ENCODE results near the gene PTPRCAP.

PTPRCAP gene

GRCh38 chr11:67441098-67441563 is 3.6 kb upstream of the PTPRCAP start:
- DNase-seq (ENCODE audit: low read depth, low spot score) = no peak

GRCh38 chr11:67440229-67441097 is 3.0 kb upstream of the PTPRCAP start:
- no peak for DNase-seq (ENCODE audit: low read depth, low spot score)

GRCh38 chr11:67439321-67440228 is 2.1 kb upstream of the PTPRCAP start:
- DNase-seq (ENCODE audit: low read depth, low spot score) = no peak

GRCh38 chr11:67438158-67438902 is 848 bp upstream of the PTPRCAP start:
- peak; percentile 45 for DNase-seq (ENCODE audit: low read depth, low spot score)

- DNase-seq (ENCODE audit: low read depth, low spot score) = no peak
Observed at GRCh38 chr11:67437809-67438157, 301 bp upstream of the PTPRCAP start.

DNA sequence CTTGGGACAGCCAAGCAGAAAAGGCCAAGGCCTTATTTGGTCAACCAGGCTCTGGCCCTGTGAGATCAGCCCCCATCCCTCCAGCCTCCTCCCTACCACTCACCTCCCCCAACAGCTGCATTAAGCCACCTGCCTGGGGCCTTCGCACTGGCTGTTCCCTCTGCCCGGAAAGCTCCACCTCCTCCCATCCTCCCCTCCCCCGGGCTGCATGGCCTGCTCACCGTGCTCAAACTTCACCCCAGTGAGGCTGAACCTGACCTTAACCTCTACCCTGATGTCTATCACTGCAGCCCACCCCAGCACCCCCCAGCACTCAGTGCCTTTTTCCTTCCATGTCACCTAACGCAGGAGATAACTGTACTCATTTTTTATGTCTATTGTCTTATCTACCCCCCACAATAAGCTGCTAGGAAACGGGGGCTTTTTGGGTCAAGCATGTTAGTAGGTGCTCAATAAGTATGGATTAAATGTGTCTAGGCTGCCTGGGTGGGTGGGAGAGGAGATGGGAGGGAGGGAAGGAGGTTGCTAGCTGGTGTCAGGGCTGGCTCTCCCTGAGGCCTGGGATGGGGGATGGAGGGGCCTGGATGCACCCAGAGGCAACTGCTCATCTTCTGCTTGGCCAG is 912 bp downstream of the PTPRCAP start:
- no peak for DNase-seq (ENCODE audit: low read depth, low spot score)

DNA sequence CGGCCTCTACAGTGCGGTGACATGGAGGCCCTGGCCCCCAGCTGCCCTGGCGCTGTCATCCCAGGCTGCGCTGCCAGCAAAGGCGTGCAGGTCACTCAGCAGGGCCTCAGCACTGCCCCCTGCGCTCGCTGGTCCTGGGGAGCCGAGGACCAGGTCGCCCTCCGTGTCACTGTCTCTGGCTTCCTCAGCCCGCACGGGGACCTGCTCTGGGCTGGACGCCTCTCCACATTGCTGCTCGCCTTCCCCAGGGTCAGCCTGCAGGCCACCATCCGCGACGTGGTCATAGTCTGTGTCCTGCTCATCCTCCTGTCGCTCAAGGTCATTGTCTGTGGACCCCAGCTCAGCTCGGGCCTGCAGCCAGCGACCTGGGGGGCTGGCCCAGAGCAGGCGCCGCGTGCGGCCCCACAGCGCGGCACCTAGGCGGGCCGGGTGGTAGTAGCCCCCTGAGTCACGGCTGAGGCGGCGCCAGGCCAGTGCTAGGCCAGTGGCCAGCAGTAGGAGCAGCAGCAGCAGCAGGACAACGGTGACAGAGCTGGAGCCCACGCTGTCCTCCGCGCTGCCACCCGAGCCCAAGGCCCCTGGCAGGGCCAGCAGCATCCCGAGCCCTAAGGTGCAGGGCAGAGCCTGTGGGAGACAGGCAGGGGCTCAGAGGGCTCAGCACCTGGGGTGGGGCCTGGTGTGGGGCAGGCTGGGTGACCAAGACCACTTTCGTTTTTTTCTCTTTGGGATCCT is 1.6 kb downstream of the PTPRCAP start:
- no peak for DNase-seq (ENCODE audit: low read depth, low spot score)

- no peak for DNase-seq (ENCODE audit: low read depth, low spot score)
Observed at GRCh38 chr11:67435031-67435726, 2.3 kb downstream of the PTPRCAP start.

GRCh38 chr11:67434395-67434881 is 3.0 kb downstream of the PTPRCAP start:
- no peak for DNase-seq (ENCODE audit: low read depth, low spot score)

- DNase-seq (ENCODE audit: low read depth, low spot score) = no peak
Observed at GRCh38 chr11:67433536-67434394, 3.7 kb downstream of the PTPRCAP start.

DNA sequence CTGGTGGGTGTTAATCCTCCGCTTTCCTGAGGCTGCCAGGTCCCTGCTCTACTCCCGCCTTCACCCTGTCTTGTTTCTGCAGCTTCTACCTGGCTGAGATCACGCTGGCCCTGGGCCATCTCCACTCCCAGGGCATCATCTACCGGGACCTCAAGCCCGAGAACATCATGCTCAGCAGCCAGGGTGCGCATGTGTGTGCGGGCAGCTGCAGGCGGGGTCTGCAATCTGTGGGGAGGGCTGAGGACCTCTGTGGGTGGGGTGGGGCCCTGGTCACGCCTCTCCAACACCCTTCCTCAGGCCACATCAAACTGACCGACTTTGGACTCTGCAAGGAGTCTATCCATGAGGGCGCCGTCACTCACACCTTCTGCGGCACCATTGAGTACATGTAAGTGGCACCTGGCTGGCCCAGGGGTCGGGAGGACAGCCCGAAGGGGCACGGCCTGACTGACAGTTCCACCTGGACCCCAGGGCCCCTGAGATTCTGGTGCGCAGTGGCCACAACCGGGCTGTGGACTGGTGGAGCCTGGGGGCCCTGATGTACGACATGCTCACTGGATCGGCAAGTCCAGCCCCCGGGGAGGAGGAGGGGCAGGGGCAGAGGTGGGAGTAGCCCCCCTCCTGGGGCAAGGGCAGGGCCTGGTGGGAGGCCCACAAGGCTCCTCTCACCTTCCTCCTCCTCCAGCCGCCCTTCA is 4.7 kb downstream of the PTPRCAP start:
- DNase-seq (ENCODE audit: low read depth, low spot score) = no peak

DNA sequence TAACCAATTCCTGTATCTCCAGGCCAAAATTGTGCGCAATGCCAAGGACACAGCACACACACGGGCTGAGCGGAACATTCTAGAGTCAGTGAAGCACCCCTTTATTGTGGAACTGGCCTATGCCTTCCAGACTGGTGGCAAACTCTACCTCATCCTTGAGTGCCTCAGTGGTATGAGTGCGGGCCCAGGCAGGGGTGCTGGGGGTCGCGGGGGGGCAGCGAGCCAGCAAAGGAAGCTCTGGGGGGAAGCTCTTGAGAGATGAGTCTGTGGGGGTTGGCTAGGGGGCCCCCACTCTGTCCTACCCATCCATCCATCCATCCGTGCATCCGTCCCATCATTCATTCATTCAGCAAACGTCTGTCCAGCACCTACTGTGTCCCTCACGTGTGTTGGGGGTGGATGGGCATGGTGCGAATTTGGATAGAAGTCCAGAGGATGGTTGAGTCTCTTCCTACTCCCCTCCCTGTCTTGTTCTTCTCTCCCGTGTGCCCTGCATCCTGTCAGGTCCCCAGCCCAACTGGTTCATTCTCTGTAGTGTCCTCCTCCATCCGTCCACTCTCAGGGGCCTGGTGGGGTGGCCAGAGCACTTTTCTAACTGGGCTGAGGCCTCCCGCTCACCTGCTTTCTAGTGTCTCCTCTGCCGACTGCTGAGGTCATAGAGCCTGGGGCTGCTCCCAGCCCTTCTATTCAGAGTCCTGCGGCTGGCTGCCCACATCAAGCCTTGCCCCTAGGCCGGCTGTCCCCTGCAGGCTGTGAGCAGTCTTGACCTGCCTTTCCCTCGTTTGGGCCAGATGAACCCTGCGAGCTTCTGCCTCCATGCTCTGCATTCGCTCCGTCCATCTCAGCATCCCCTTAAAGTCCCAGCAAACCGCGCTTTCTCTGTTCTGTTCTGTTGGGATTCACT is 5.9 kb downstream of the PTPRCAP start:
- DNase-seq (ENCODE audit: low read depth, low spot score) = no peak

DNA sequence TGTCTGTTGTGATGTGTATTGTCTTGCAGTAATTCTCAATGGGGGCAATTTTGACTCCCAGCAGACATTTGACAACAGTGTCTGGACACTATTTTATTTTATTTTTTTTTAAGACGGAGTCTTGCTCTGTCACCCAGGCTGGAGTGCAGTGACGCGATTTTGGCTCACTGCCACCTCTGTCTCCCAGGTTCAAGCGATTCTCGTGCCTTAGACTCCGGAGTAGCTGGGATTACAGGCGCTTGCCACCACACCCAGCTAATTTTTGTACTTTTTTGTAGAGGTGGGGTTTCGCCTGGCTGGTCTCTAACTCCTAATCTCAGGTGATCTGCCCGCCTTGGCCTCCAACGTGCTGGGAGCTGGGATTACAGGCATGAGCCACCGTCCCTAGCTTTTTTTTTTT is 7.8 kb downstream of the PTPRCAP start:
- DNase-seq (ENCODE audit: low read depth, low spot score) = no peak

- DNase-seq (ENCODE audit: low read depth, low spot score) = no peak
Observed at GRCh38 chr11:67429038-67429668, 8.3 kb downstream of the PTPRCAP start.

DNA sequence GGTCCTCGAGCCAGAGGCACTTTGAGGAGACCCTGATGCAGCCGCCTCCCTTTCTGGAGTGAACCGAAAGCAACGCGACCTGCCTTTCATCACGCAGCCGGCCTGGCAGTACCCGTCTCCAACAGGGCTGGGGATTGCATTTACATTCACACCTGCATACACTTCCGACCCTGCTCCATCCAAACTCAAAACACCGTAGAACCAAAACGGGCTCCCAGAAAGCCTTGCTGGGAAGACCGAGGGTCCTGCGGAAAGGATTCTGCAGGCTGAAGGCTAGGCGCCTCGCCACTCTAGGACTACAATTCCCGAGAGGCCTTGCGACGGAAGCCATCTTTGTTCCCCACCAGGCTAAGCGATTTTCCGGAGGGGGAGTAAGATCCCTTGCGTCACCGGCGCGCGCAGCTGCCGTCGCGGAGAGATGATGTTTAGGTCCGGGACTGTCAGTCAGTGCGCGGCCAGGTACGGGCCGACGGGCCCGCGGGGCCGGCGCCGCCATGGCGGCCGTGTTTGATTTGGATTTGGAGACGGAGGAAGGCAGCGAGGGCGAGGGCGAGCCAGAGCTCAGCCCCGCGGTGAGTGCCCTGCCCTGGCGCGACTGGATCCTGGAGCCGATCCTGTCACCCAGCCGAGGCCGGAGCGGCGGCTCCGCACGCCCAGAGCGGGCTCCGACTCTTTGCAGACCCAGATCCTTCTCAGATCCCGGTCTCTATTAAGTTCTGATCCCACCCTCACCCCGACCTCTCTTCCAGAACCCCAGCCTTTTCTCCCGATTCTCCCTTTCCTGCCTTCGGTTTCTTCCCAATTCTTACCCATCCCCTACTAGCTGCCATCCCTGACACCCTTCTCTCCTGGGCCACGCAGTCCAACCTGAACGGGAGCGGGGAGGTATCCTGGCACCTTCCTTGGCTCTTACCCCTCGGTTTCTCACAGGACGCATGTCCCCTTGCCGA is 9.2 kb downstream of the PTPRCAP start, which contains the start of gene RPS6KB2:
TSS of gene RPS6KB2 (plus strand) at position 443 of the 950 bp plus-strand sequence. CDS start at position 495, 52 bp downstream.
- peak; percentile 100 for DNase-seq (ENCODE audit: low read depth, low spot score)

All from activated CD4-positive, CD25-positive, alpha-beta regulatory T cell treated with anti-CD3 and anti-CD28 coated beads, Interleukin-2, amount 50 U/mL, for 16 hours (primary cell).